H1 (cell line): ENCODE measurements around the gene MEGF11. TPM values are rescaled to one million over a fixed set of nuclear protein-coding genes. Genes with fewer than 3 reads are reported as not detected.

Experiments used
- CTCF ChIA-PET: fragments of 300-600 bp; sonication (Branson Sonifier 250); formaldehyde crosslinking; loops from one replicate; lab custom pipeline; 2021; ENCODE audit not compliant: partially characterized antibody; lab: Charles Lee
- POLR2A ChIA-PET: fragments of 300-600 bp; sonication (Branson Sonifier 250); formaldehyde crosslinking; loops from one replicate; lab custom pipeline; 2021; ENCODE audit warnings: inconsistent platforms; ENCODE audit not compliant: partially characterized antibody; lab: Charles Lee
- DNase-seq, 2 experiments: peaks; one replicate each; pipeline versions ENCODE4 v3.0.0 to v3.0.0-alpha.2; 2010 to 2022; ENCODE audit warnings: low spot score in 2 of 2, low read depth in 1 of 2, mixed read lengths in 1 of 2
- FAIRE-seq: peaks from 2 replicates; lab custom pipeline; 2011; peaks lifted over from hg19 to GRCh38; lab: Jason Lieb, UNC
- H2AFZ ChIP-seq: 2 replicates; pipeline ENCODE4 v1.8.1; 2012; ENCODE audit warnings: low read length, inconsistent platforms
- H2AK5ac ChIP-seq: 2 replicates; pipeline ENCODE4 v1.6.1; 2013; ENCODE audit warnings: low read depth, low read length
- H2BK120ac ChIP-seq: replicated peaks from 2 replicates; pipeline ENCODE3; 2013; ENCODE audit warnings: low read depth, low read length, inconsistent platforms
- H2BK12ac ChIP-seq: 2 replicates; pipeline ENCODE4 v1.6.1; 2013; ENCODE audit warnings: low read depth, low read length
- H2BK15ac ChIP-seq: 2 replicates; pipeline ENCODE4 v1.6.1; 2013; ENCODE audit warnings: low read length
- H2BK20ac ChIP-seq: 2 replicates; pipeline ENCODE4 v1.6.1; 2013; ENCODE audit warnings: low read length
- H2BK5ac ChIP-seq: 2 replicates; pipeline ENCODE4 v1.6.1; 2013; ENCODE audit warnings: low read depth, low read length
- H3K14ac ChIP-seq: 2 replicates; pipeline ENCODE4 v1.6.1; 2013; ENCODE audit warnings: inconsistent platforms; ENCODE audit not compliant: insufficient read length
- H3K18ac ChIP-seq: 2 replicates; pipeline ENCODE4 v1.6.1; 2013; ENCODE audit warnings: low read length; ENCODE audit errors: extremely low read depth
- H3K23ac ChIP-seq: 2 replicates; pipeline ENCODE4 v1.6.1; 2013; ENCODE audit warnings: inconsistent platforms; ENCODE audit not compliant: insufficient read length
- H3K23me2 ChIP-seq: 2 replicates; pipeline ENCODE4 v1.6.1; 2013; ENCODE audit warnings: low read depth, low read length
- H3K27ac ChIP-seq: 2 replicates; pipeline ENCODE4 v1.6.1; 2011; ENCODE audit warnings: low read depth, low read length, inconsistent platforms
- H3K27me3 ChIP-seq, 4 experiments: replicated peaks in 1 of 4; 1 replicate in 1 of 4; 2 replicates in 3 of 4; pipeline versions ENCODE4 v1.6.1 to v1.8.1; 2011 to 2013; ENCODE audit warnings: low read length in 3 of 4, mild to moderate bottlenecking in 3 of 4, inconsistent platforms in 2 of 4, mixed read lengths in 2 of 4, moderate library complexity in 1 of 4; ENCODE audit not compliant: control insufficient read depth in 3 of 4, insufficient read depth in 3 of 4; ENCODE audit errors: extremely low read depth in 1 of 4
- H3K36me3 ChIP-seq, 4 experiments: 2 replicates each; pipeline versions ENCODE4 v1.6.1 to v1.8.1; 2011 to 2013; ENCODE audit warnings: mild to moderate bottlenecking in 4 of 4, low read length in 3 of 4, moderate library complexity in 2 of 4, control low read depth in 1 of 4, inconsistent platforms in 1 of 4; ENCODE audit not compliant: insufficient read depth in 4 of 4, control insufficient read depth in 2 of 4
- H3K4ac ChIP-seq: replicated peaks from 2 replicates; pipeline ENCODE3; 2013; ENCODE audit warnings: low read length, low read depth, mixed read lengths, inconsistent platforms; ENCODE audit not compliant: insufficient read length
- H3K4me1 ChIP-seq, 4 experiments: replicated peaks in 1 of 4; 1 replicate in 1 of 4; 2 replicates in 3 of 4; pipeline versions ENCODE4 v1.6.1 to v1.8.1; 2011 to 2013; ENCODE audit warnings: low read length in 3 of 4, inconsistent platforms in 2 of 4, mixed read lengths in 1 of 4; ENCODE audit not compliant: insufficient read depth in 4 of 4, control insufficient read depth in 3 of 4
- H3K4me2 ChIP-seq, 2 experiments: 2 replicates each; pipeline versions ENCODE4 v1.6.1 to v1.8.1; 2011 to 2013; ENCODE audit warnings: low read depth in 2 of 2, low read length in 2 of 2, control low read depth in 1 of 2, inconsistent platforms in 1 of 2, mild to moderate bottlenecking in 1 of 2; ENCODE audit not compliant: insufficient read depth in 1 of 2
- H3K4me3 ChIP-seq, 4 experiments: fragments of 200-600, 300-600 bp in 1 of 4; sonication (generic), shearing (Covaris generic), sonication (Bioruptor Twin) in 1 of 4; 2 replicates each; pipeline versions ENCODE4 v1.5.1 to v1.8.1; 2011 to 2016; ENCODE audit warnings: low read length in 4 of 4, low read depth in 3 of 4, control low read depth in 2 of 4, inconsistent platforms in 2 of 4, mild to moderate bottlenecking in 2 of 4, mixed read lengths in 1 of 4, moderate library complexity in 1 of 4; ENCODE audit not compliant: insufficient read depth in 2 of 4; ENCODE audit errors: extremely low read depth in 1 of 4
- H3K56ac ChIP-seq: replicated peaks from 2 replicates; pipeline ENCODE3; 2013; ENCODE audit warnings: low read depth, mild to moderate bottlenecking, mixed read lengths, low read length, inconsistent platforms; ENCODE audit not compliant: insufficient read length
- H3K79me1 ChIP-seq: 2 replicates; pipeline ENCODE4 v1.6.1; 2013; ENCODE audit warnings: low read depth, low read length, control low read depth
- H3K79me2 ChIP-seq, 2 experiments: 2 replicates each; pipeline versions ENCODE4 v1.6.1 to v1.8.1; 2012 to 2013; ENCODE audit warnings: low read length in 2 of 2, mild to moderate bottlenecking in 2 of 2, inconsistent platforms in 1 of 2; ENCODE audit not compliant: insufficient read depth in 2 of 2, control insufficient read depth in 1 of 2
- H3K9ac ChIP-seq, 4 experiments: replicated peaks in 1 of 4; 1 replicate in 1 of 4; 2 replicates in 3 of 4; pipeline versions ENCODE4 v1.6.1 to v1.8.1; 2011 to 2013; ENCODE audit warnings: low read depth in 3 of 4, low read length in 3 of 4, control low read depth in 2 of 4, mild to moderate bottlenecking in 2 of 4, moderate library complexity in 2 of 4, inconsistent platforms in 1 of 4; ENCODE audit errors: extremely low read depth in 1 of 4
- H3K9me3 ChIP-seq, 2 experiments: 2 replicates each; pipeline versions ENCODE4 v1.6.1 to v1.8.1; 2012 to 2013; ENCODE audit warnings: mild to moderate bottlenecking in 2 of 2, moderate library complexity in 2 of 2, control low read depth in 1 of 2, inconsistent platforms in 1 of 2, low read depth in 1 of 2, low read length in 1 of 2, mixed read lengths in 1 of 2; ENCODE audit not compliant: insufficient read depth in 2 of 2
- H4K20me1 ChIP-seq, 2 experiments: replicated peaks in 1 of 2; 2 replicates each; pipeline versions ENCODE3 to v1.8.1; 2011 to 2013; ENCODE audit warnings: inconsistent platforms in 2 of 2, low read length in 2 of 2, mild to moderate bottlenecking in 1 of 2; ENCODE audit not compliant: insufficient read depth in 2 of 2, control insufficient read depth in 1 of 2
- H4K5ac ChIP-seq: 2 replicates; pipeline ENCODE4 v1.6.1; 2013; ENCODE audit warnings: low read length, low read depth, mixed read lengths, inconsistent platforms; ENCODE audit not compliant: insufficient read length
- H4K8ac ChIP-seq: 2 replicates; pipeline ENCODE4 v1.8.0; 2013; ENCODE audit warnings: mild to moderate bottlenecking, moderate library complexity, low read length, inconsistent platforms; ENCODE audit not compliant: insufficient read depth; ENCODE audit errors: extremely low read depth
- H4K91ac ChIP-seq: replicated peaks from 2 replicates; pipeline ENCODE3; 2013; ENCODE audit warnings: low read length, mixed read lengths, inconsistent platforms; ENCODE audit not compliant: insufficient read length
- CTCF ChIP-seq, 3 experiments: IDR thresholded peaks; 1 replicate in 2 of 3; 2 replicates in 1 of 3; pipeline versions ENCODE4 v1.5.1 to v1.6.1; 2011; ENCODE audit warnings: low read length in 3 of 3, mild to moderate bottlenecking in 3 of 3, inconsistent platforms in 2 of 3, low read depth in 1 of 3, moderate library complexity in 1 of 3; ENCODE audit not compliant: insufficient read depth in 1 of 3; ENCODE audit errors: control extremely low read depth in 1 of 3
- EGR1 ChIP-seq: IDR thresholded peaks from 2 replicates; pipeline ENCODE4 v1.6.1; 2011; ENCODE audit warnings: low read depth, low read length, borderline replicate concordance
- RAD21 ChIP-seq, 2 experiments: IDR thresholded peaks in 1 of 2; conservative IDR thresholded peaks in 1 of 2; 2 replicates each; pipeline ENCODE4 v1.6.1; 2011; ENCODE audit warnings: low read depth in 2 of 2, low read length in 2 of 2, improper control_type of control experiment in 1 of 2, inconsistent platforms in 1 of 2, mild to moderate bottlenecking in 1 of 2, moderate library complexity in 1 of 2
- SRF ChIP-seq: IDR thresholded peaks from 2 replicates; pipeline ENCODE4 v1.6.1; 2011; ENCODE audit warnings: mild to moderate bottlenecking, low read depth, low read length, moderate library complexity
- WGBS, 2 experiments: shearing (Covaris generic) in 1 of 2; methylation state at CpG; one replicate each; pipeline versions ENCODE4 v1.1.6 to v1.1.7; 2013 to 2015; ENCODE audit warnings: low lambda C conversion rate in 2 of 2, mixed read lengths in 2 of 2, inconsistent platforms in 1 of 2, low coverage in 1 of 2, missing lambda C conversion rate in 1 of 2; ENCODE audit not compliant: insufficient replicate concordance in 2 of 2, insufficient coverage in 1 of 2, insufficient read length in 1 of 2; ENCODE audit errors: extremely low coverage in 1 of 2, missing lambda C conversion rate in 1 of 2; 5-methylcytosine and 5-hydroxymethylcytosine counted together
- polyA plus RNA-seq, 7 experiments: library from polyadenylated mRNA; depleted of rRNA in 3 of 7; stranded (reverse) in 5 of 7; unstranded in 2 of 7; fragments of >200 nt in 5 of 7; fragments of 200-250 nt in 2 of 7; gene quantifications; 1 replicate in 5 of 7; 2 replicates in 1 of 7; 4 replicates in 1 of 7; pipeline versions ENCODE4 v1.2.1 to v1.2.3, GENCODE V29; 2011 to 2013; ENCODE audit warnings: missing spikeins in 2 of 7, mixed read lengths in 2 of 7
- total RNA-seq: library from RNA; stranded (reverse); fragmentation: NEBNext Ultra II Directional; extraction: Animal tissue kit (Norgen Biotek cat#: 25700); gene quantifications from 2 replicates; pipeline ENCODE4 v1.2.1, GENCODE V29; 2021

The MEGF11 gene
- total and polyA plus RNA-seq, 2 of the 8 experiments (the other 6 are each of a cell fraction or from before 2014, with no cell fraction given) = 4.4 to 4.8 TPM

- Histone ChIP-seq H3K79me2 (no peaks in the 10 kb centered on the region), H4K20me1 (no peaks in the 10 kb centered on the region), H3K9me3 (no peaks in the 10 kb centered on the region), H2AK5ac (no peak overlapping the region), H3K56ac (no peak overlapping the region), H3K9ac (no peak overlapping the region), H3K4ac (no peak overlapping the region), H3K4me3 (no peak overlapping the region), H3K23ac (no peak overlapping the region), H2BK120ac (no peak overlapping the region), H3K23me2 (no peaks in the 10 kb centered on the region), H2BK20ac (peak overlapping the region; percentile 40; the same call in 1 of the 2 replicates), H3K4me2 (no peak overlapping the region), H3K27ac (no peak overlapping the region), H3K4me1 (peaks cover 5 to 17% (median 12%) of the 10 kb centered on the region in 4 experiments; a peak in 6 of 7 replicates), H2AFZ (no peak overlapping the region), H3K14ac (no peak overlapping the region), H4K91ac (no peak overlapping the region), H2BK12ac (no peak overlapping the region), H3K36me3 (no peaks in the 10 kb centered on the region), H3K79me1 (no peaks in the 10 kb centered on the region), H4K5ac (no peak overlapping the region), H2BK15ac (no peak overlapping the region), H3K18ac (no peak overlapping the region), H3K27me3 (no peaks in the 10 kb centered on the region), H2BK5ac (no peak overlapping the region), H4K8ac (no peak overlapping the region)
- WGBS, 2 experiments = 55% methylated on average over 11 of the region's 11 CpGs; no CpG with 5 or more reads in 1 of the 2 experiments
- no peak for FAIRE-seq
- no peak for DNase-seq
- ChIA-PET CTCF (interaction anchor here (0.5 to 1.8 kb wide), 8 partner anchors 23 to 172 kb away, joined by 3 to 5 read pairs (median 3); no protein-coding TSS in a partner anchor), POLR2A (interaction anchor here (0.5 to 0.8 kb wide), 2 partner anchors 37 to 581 kb away, joined by 3 read pairs; no protein-coding TSS in a partner anchor)
- TF ChIP-seq RAD21 (IDR thresholded peaks at IDR 0.05 in 1 of 2, conservative IDR thresholded peaks at IDR 0.05 in 1 of 2; ENCODE audit: low read depth in 2 of 2, low read length in 2 of 2) (peak; percentile 22 to 44; a peak in 3 of 4 replicates), SRF (no peak), CTCF (IDR thresholded peaks at IDR 0.05; ENCODE audit: control extremely low read depth in 1 of 3, insufficient read depth in 1 of 3, low read depth in 1 of 3, low read length in 3 of 3) (peak; percentile 27 to 34 (median 33)), EGR1 (no peak)
These were observed 234.2 kb downstream of the MEGF11 start for GRCh38 chr15:66019368-66019767.
